ENCODE measurements around the gene TNFRSF13B.
"Not testable (repeated sequence)": the region's sequence is repeated elsewhere in the genome, so short reads cannot be mapped to it uniquely, and the experiment has no call there.

The TNFRSF13B gene

GRCh38 chr17:16923097-16923903 is 48.6 kb downstream of the TNFRSF13B start:
- DNase-seq = no peak

GRCh38 chr17:16922386-16923096 is 49.4 kb downstream of the TNFRSF13B start:
- DNase-seq = no peak

GRCh38 chr17:16921451-16921850 is 50.5 kb downstream of the TNFRSF13B start:
- DNase-seq = not testable (repeated sequence)

GRCh38 chr17:16920628-16921020 is 51.3 kb downstream of the TNFRSF13B start:
- DNase-seq = no peak

GRCh38 chr17:16919663-16920627 is 52.0 kb downstream of the TNFRSF13B start:
- DNase-seq = no peak

GRCh38 chr17:16918443-16918842 is 53.5 kb downstream of the TNFRSF13B start:
- no peak for DNase-seq

DNA sequence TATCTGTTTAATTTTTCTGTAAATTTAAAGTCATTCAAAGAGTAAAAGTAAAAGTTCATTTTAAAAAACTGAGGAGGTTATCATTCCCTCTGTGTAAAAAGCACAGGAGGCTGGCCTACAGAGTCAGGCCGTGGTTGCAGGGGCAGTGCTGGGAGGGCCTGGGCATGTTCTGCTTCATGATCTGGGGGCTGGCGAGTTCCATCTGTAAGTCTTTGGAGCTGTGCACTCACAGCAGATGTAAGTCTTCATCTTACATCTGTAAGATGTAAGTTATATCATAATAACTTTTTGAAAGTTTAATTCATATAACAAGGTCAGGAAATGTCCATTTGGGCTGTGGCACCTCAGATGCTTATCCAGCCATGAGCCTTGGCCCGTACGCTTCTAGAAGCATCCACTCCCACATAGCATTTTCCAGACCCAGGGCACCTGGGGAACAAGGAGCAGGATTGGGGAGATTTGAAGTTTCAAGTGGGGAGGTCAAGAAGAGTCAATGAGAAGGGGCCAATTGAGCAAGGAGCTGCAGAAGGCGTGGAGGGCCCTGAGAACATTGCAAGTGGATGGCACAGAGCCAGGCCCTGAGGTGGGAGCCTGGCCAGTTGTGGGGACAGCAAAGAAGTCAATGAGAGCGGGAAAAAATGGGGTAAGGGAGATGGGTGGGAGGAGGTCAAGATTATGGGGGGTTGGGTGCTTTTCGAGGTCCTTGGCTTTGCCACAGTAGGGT is 54.1 kb downstream of the TNFRSF13B start:
- no peak for DNase-seq

DNA sequence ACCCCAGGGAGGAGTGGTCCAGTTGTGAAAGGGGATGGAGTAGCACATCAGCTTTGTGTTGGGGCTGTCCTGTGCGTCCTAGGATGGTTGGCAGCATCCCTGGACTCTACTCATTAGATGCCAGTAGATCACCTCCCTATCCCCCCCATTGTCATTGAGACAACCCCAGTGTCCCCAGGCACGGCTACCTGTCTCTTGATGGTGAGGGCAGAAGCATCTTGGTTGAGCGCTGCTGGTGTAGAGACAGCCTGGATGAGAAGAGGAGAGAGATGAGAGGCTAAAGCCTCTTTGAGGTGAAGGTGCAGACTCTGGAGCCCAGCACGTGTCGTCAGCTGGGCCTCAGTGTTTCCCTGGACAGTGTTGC is 55.4 kb downstream of the TNFRSF13B start:
- DNase-seq = no peak

GRCh38 chr17:16915752-16916556 is 56.0 kb downstream of the TNFRSF13B start:
- peak in 1 of 2 donors; percentile 32 for DNase-seq

GRCh38 chr17:16913463-16913862 is 58.5 kb downstream of the TNFRSF13B start:
- no peak for DNase-seq

DNA sequence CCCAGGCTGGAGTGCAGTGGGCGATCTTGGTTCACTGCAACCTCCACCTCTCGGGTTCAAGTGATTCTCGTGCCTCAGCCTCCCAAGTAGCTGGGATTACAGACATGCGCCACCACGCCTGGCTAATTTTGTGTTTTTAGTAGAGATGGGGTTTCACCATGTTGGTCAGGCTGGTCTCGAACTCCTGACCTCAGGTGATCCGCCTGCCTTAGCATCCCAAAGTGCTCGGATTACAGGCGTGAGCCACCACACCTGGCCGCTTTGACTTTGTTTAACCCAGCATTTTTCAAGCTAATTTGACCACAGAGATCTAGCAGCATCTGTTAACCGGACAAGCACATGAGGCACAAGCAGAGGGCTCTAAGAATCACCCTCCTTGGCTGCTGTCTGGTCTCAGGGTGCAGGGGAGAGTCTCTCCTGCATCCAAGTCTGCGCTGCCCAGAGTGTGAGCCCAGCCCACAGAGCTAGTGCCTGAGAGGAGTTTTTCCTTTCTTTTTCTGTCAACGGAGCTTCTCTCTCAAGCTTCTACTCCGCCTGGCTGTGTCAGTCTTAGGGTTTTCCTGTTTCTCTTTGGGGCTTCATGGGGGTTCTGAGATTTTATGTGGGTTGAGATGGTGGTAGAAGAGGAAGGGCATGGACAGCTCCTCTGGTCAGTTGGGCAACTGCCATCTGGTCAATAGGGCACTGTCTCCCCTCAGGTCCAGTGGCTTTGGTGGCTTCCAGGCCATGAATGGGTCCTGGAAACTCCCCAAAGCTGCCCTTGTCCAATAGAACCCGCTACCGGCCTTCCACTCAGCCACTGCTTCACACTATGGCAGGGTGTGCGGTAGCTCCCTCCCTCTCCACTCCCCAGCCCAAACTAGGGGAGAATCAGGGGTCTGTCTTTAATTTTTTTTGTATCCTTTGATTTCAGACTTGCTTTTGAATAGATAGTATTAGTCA is 59.6 kb downstream of the TNFRSF13B start:
- DNase-seq = no peak

GRCh38 chr17:16911141-16911937 is 60.6 kb downstream of the TNFRSF13B start:
- DNase-seq = no peak

DNA sequence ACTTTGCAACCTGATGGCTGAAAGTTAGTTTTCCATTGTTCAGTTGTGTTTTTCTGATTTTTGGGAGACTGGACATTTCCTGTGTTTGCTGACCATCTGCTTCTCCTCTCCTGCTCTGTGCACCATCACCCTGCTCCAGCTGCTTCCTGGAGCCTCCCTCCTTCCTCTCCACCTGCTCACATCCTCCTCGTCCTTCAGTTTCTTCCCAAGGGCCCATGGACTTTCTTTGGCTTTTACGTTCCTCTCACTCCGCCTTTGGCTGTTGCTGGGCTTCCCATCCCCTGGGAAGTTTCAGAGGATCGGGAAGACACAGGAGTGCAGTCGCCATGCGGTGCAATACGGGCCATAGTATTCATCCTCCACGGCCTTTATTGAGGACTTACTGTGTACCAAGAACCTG is 61.6 kb downstream of the TNFRSF13B start:
- DNase-seq = no peak

GRCh38 chr17:16909472-16910246 is 62.3 kb downstream of the TNFRSF13B start:
- no peak for DNase-seq

DNA sequence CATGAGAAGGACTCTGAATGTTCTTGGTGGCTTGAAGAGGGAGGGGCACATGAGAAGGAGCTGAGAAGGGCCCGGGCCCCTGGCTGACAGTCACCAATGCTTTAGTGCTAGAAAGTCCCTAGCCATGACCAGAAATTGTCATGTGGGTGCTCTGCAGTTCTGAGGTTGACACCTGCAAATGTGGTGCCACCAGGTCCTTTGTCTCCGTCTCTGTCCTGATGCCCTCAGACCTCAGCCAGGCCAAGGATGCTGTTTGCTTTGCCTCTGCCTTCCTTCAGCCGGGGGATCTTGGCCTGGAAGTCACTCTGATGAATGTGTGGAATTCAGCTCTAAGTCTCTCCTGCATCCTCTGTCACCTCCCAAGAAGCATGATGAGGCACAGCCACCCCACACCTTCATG is 63.6 kb downstream of the TNFRSF13B start:
- no peak for DNase-seq

GRCh38 chr17:16906680-16907079 is 65.2 kb downstream of the TNFRSF13B start:
- no peak for DNase-seq

- no peak for DNase-seq
These were observed 66.2 kb downstream of the TNFRSF13B start for GRCh38 chr17:16905593-16906191.

- DNase-seq = not testable (repeated sequence)
These were observed 68.8 kb downstream of the TNFRSF13B start for GRCh38 chr17:16903070-16903469.

All from inflammatory macrophage treated with lipopolysaccharide for 1 hour (primary cell).